ENCODE measurements around the gene RESP18.

RESP18 gene

GRCh38 chr2:219332542-219332941 lies at the start of gene RESP18:
RESP18 (minus strand) TSS chr2:219332744.
- no peaks in the 10 kb centered on the region for H3K36me3 ChIP-seq (ENCODE audit: insufficient read depth, low read length)
- no peaks in the 10 kb centered on the region for H3K9me3 ChIP-seq (ENCODE audit: low read depth, low read length)
- no peak within 1 kb of the TSS for H3K9ac ChIP-seq (ENCODE audit: insufficient read length)
- no peak for DNase-seq (ENCODE audit: low read depth, low spot score)
- no peak for TF ChIP-seq EZH2 (IDR thresholded peaks at IDR 0.05)
- no peak within 1 kb of the TSS for H3K27ac ChIP-seq
- no peak within 1 kb of the TSS for H3K4me3 ChIP-seq

GRCh38 chr2:219381448-219381847 lies 48.9 kb upstream of the RESP18 start:
- no peak overlapping the region for H3K27ac ChIP-seq
- DNase-seq (ENCODE audit: low read depth, low spot score), result no peak
- H3K9ac ChIP-seq (ENCODE audit: insufficient read length), result no peak overlapping the region
- peaks cover 11% of the 10 kb centered on the region; the same call in 1 of the 2 replicates for H3K36me3 ChIP-seq (ENCODE audit: insufficient read depth, low read length)
- TF ChIP-seq FOXP2 (optimal IDR thresholded peaks at IDR 0.05; ENCODE audit: control extremely low read depth, extremely low read length, insufficient read depth) (no peak), EZH2 (IDR thresholded peaks at IDR 0.05) (no peak), POLR2AphosphoS5 (IDR thresholded peaks at IDR 0.05; ENCODE audit: borderline replicate concordance, low read depth, low read length) (no peak)
- H3K9me3 ChIP-seq (ENCODE audit: low read depth, low read length), result no peaks in the 10 kb centered on the region
- no peak overlapping the region for H3K4me3 ChIP-seq

- no peak for DNase-seq (ENCODE audit: low read depth, low spot score)
- no peak overlapping the region for H3K27ac ChIP-seq
- TF ChIP-seq FOXP2 (optimal IDR thresholded peaks at IDR 0.05; ENCODE audit: control extremely low read depth, extremely low read length, insufficient read depth), result no peak
- no peak for TF ChIP-seq EZH2 (IDR thresholded peaks at IDR 0.05)
- TF ChIP-seq POLR2AphosphoS5 (IDR thresholded peaks at IDR 0.05; ENCODE audit: borderline replicate concordance, low read depth, low read length), result no peak
- no peaks in the 10 kb centered on the region for H3K9me3 ChIP-seq (ENCODE audit: low read depth, low read length)
- H3K4me3 ChIP-seq, result no peak overlapping the region
- H3K9ac ChIP-seq (ENCODE audit: insufficient read length), result no peak overlapping the region
- peaks cover 6% of the 10 kb centered on the region; the same call in 1 of the 2 replicates for H3K36me3 ChIP-seq (ENCODE audit: insufficient read depth, low read length)
These were observed 48.4 kb upstream of the RESP18 start for GRCh38 chr2:219380926-219381325.

GRCh38 chr2:219378163-219378851 lies 45.8 kb upstream of the RESP18 start:
- H3K9ac ChIP-seq (ENCODE audit: insufficient read length), result no peak overlapping the region
- no peaks in the 10 kb centered on the region for H3K9me3 ChIP-seq (ENCODE audit: low read depth, low read length)
- TF ChIP-seq FOXP2 (optimal IDR thresholded peaks at IDR 0.05; ENCODE audit: control extremely low read depth, extremely low read length, insufficient read depth), result no peak
- TF ChIP-seq EZH2 (IDR thresholded peaks at IDR 0.05), result no peak
- TF ChIP-seq POLR2AphosphoS5 (IDR thresholded peaks at IDR 0.05; ENCODE audit: borderline replicate concordance, low read depth, low read length), result no peak
- no peak for DNase-seq (ENCODE audit: low read depth, low spot score)
- H3K27ac ChIP-seq, result no peak overlapping the region
- H3K4me3 ChIP-seq, result no peak overlapping the region
- peaks cover 3% of the 10 kb centered on the region; the same call in 1 of the 2 replicates for H3K36me3 ChIP-seq (ENCODE audit: insufficient read depth, low read length)

DNA sequence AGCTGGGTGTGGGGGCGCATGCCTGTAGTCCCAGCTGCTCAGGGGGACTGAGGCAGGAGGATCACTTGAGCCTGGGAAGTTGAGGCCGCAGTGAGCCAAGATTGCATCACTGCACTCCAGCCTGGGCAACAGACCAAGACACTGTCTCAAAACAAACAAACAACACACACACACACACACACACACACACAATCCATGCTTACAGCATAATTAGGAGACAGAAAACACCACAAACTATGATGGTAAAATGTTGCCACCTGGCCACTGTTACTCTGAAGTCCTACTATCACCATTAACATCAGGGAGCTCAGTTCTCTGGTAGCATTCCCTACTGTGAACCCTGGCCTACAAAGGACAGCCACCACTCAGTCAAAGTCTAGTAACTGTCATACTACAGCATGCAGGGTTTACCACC lies 36.9 kb upstream of the RESP18 start:
- no peak overlapping the region for H3K4me3 ChIP-seq
- no peaks in the 10 kb centered on the region for H3K9me3 ChIP-seq (ENCODE audit: low read depth, low read length)
- no peak for DNase-seq (ENCODE audit: low read depth, low spot score)
- no peaks in the 10 kb centered on the region; the same call in 1 of the 2 replicates for H3K36me3 ChIP-seq (ENCODE audit: insufficient read depth, low read length)
- no peak overlapping the region for H3K9ac ChIP-seq (ENCODE audit: insufficient read length)
- TF ChIP-seq POLR2AphosphoS5 (IDR thresholded peaks at IDR 0.05; ENCODE audit: borderline replicate concordance, low read depth, low read length) (no peak), EZH2 (IDR thresholded peaks at IDR 0.05) (no peak), FOXP2 (optimal IDR thresholded peaks at IDR 0.05; ENCODE audit: control extremely low read depth, extremely low read length, insufficient read depth) (no peak)
- no peak overlapping the region for H3K27ac ChIP-seq

DNA sequence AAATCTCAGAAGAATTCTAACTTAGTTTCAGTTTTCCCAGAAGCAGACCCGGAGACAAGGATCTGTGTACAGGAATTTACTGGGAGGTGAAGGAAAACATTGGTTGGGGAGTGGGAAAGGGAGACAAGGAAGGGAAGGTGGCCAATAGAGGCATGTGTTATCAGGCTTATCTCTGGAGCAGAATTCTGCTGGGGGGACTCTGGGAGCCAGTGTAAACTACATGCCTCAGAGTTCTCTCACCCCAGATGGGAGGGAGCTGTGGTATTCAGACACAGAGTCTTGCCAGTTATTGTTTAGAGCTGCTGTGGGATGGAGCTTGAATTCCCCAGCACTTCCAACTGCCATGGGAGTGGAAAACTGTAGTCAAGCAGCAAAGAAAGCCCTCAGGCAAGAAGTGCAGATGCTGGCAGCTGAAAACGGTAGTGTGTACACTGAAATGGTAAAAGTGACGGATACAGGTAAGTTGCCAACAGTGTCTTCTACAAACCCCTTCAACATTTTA lies 36.2 kb upstream of the RESP18 start:
- TF ChIP-seq FOXP2 (optimal IDR thresholded peaks at IDR 0.05; ENCODE audit: control extremely low read depth, extremely low read length, insufficient read depth), result no peak
- TF ChIP-seq EZH2 (IDR thresholded peaks at IDR 0.05), result no peak
- TF ChIP-seq POLR2AphosphoS5 (IDR thresholded peaks at IDR 0.05; ENCODE audit: borderline replicate concordance, low read depth, low read length), result no peak
- Histone ChIP-seq H3K36me3 (ENCODE audit: insufficient read depth, low read length) (no peaks in the 10 kb centered on the region), H3K27ac (no peak overlapping the region), H3K9ac (ENCODE audit: insufficient read length) (no peak overlapping the region), H3K9me3 (ENCODE audit: low read depth, low read length) (no peaks in the 10 kb centered on the region), H3K4me3 (no peak overlapping the region)
- no peak for DNase-seq (ENCODE audit: low read depth, low spot score)

DNA sequence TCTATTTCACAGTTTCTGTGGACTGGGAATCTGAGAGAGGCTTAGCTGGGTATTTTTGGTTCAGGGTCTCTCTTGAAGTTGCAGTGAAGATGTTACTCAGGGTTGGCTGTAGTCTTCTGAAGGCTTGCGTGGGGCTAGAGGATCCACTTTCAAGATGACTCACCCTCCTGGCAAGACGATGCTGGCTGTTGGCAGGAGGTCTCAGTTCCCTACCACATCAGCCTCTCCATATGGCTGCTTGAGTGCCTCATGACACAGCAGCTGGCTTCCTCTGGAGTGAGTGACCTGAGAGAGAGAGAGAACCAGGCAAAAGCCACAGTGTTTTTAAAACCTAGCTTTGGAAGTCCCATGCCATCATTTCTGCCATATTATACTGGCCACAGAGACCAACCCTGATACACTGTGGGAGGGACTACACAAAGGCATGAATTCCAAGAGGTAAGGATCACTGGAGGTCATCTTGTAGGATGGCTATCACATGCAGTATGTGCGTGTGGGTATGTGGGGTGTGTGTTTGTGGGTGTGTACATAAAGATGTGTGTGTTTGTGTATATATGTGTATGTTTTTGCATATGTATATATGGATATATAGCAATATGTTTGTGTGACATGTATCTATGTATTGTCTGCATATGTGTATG lies 30.1 kb upstream of the RESP18 start:
- TF ChIP-seq EZH2 (IDR thresholded peaks at IDR 0.05) (no peak), FOXP2 (optimal IDR thresholded peaks at IDR 0.05; ENCODE audit: control extremely low read depth, extremely low read length, insufficient read depth) (no peak), POLR2AphosphoS5 (IDR thresholded peaks at IDR 0.05; ENCODE audit: borderline replicate concordance, low read depth, low read length) (no peak)
- H3K9ac ChIP-seq (ENCODE audit: insufficient read length), result no peak overlapping the region
- DNase-seq (ENCODE audit: low read depth, low spot score), result no peak
- no peak overlapping the region for H3K27ac ChIP-seq
- H3K4me3 ChIP-seq, result no peak overlapping the region
- no peaks in the 10 kb centered on the region for H3K36me3 ChIP-seq (ENCODE audit: insufficient read depth, low read length)
- no peaks in the 10 kb centered on the region for H3K9me3 ChIP-seq (ENCODE audit: low read depth, low read length)

DNA sequence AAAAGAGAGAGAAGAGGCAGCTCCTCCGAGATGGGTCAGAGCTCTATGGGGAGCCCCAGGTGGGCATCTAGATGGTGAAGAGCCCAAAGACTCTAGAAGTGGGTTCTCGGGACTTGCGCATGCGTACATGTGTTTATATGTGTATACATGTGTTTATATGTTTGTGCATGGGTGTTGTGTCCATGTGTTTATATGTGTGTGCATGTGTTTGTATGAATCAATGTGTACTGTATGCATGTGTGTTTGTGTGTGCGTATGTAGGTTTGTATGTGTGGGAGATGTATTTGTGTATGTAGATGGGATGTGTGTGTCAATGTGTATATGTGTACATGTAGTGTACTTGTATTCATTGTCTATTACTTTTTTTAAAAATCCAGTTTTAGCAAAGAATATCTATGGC lies 29.5 kb upstream of the RESP18 start:
- Histone ChIP-seq H3K27ac (no peak overlapping the region), H3K9me3 (ENCODE audit: low read depth, low read length) (no peaks in the 10 kb centered on the region), H3K4me3 (no peak overlapping the region), H3K9ac (ENCODE audit: insufficient read length) (no peak overlapping the region), H3K36me3 (ENCODE audit: insufficient read depth, low read length) (no peaks in the 10 kb centered on the region)
- no peak for DNase-seq (ENCODE audit: low read depth, low spot score)
- TF ChIP-seq FOXP2 (optimal IDR thresholded peaks at IDR 0.05; ENCODE audit: control extremely low read depth, extremely low read length, insufficient read depth), result no peak
- TF ChIP-seq EZH2 (IDR thresholded peaks at IDR 0.05), result no peak
- TF ChIP-seq POLR2AphosphoS5 (IDR thresholded peaks at IDR 0.05; ENCODE audit: borderline replicate concordance, low read depth, low read length), result no peak
